Endothelial cell of umbilical vein (primary cell): ENCODE data around the gene FARP1. TPM values are rescaled to one million over a fixed set of nuclear protein-coding genes. Genes with fewer than 3 reads are reported as not detected.

Experiments used
- BruUV-seq: library from RNA; stranded (reverse); fragments of 400-500 nt; replicated peaks from 2 replicates; lab custom pipeline; 2021; lab: Mats Ljungman, UMichigan
- CTCF ChIA-PET: fragments of 300-600, 350-600 bp; sonication (Branson Sonifier 250); formaldehyde crosslinking; loops from one replicate; lab custom pipeline; 2021; ENCODE audit warnings: antibody characterized with exemption, inconsistent platforms; lab: Charles Lee
- POLR2A ChIA-PET: fragments of 300-600, 350-600 bp; sonication (Branson Sonifier 250); formaldehyde crosslinking; loops from one replicate; lab custom pipeline; 2021; ENCODE audit warnings: antibody characterized with exemption, inconsistent platforms; lab: Charles Lee
- DNase-seq: peaks from one replicate; pipeline ENCODE4 v3.0.0-alpha.2; 2011; ENCODE audit warnings: low read depth, low spot score
- FAIRE-seq: peaks from 2 replicates; lab custom pipeline; 2011; peaks lifted over from hg19 to GRCh38; lab: Jason Lieb, UNC
- H2AFZ ChIP-seq: 2 replicates; pipeline ENCODE4 v1.6.0; 2012; ENCODE audit warnings: low read depth, low read length, control low read depth, inconsistent platforms
- H3K27ac ChIP-seq: 2 replicates; pipeline ENCODE4 v1.5.1; 2011; ENCODE audit warnings: low read depth, mild to moderate bottlenecking, control low read depth, low read length, moderate library complexity; ENCODE audit not compliant: insufficient read depth
- H3K27me3 ChIP-seq, 2 experiments: 2 replicates each; pipeline versions ENCODE4 v1.6.0 to v1.6.1; 2011; ENCODE audit warnings: low read length in 2 of 2, mixed read lengths in 1 of 2; ENCODE audit not compliant: control insufficient read depth in 2 of 2, insufficient read depth in 2 of 2
- H3K36me3 ChIP-seq, 2 experiments: 2 replicates in 1 of 2; 3 replicates in 1 of 2; pipeline ENCODE4 v1.5.1; 2011; ENCODE audit warnings: low read length in 2 of 2, mild to moderate bottlenecking in 1 of 2, moderate library complexity in 1 of 2; ENCODE audit not compliant: control insufficient read depth in 2 of 2, insufficient read depth in 2 of 2; ENCODE audit errors: extremely low read depth in 1 of 2
- H3K4me1 ChIP-seq: 3 replicates; pipeline ENCODE4 v1.5.1; 2011; ENCODE audit warnings: mild to moderate bottlenecking, low read length; ENCODE audit not compliant: control insufficient read depth, insufficient read depth; ENCODE audit errors: extremely low read depth
- H3K4me2 ChIP-seq: 2 replicates; pipeline ENCODE4 v1.6.1; 2011; ENCODE audit warnings: low read length, control low read depth, mixed read lengths; ENCODE audit not compliant: insufficient read depth
- H3K4me3 ChIP-seq, 3 experiments: fragments of 200-600 bp in 1 of 3; sonication (generic), shearing (Covaris generic) in 1 of 3; replicated peaks in 1 of 3; 2 replicates each; pipeline ENCODE4 v1.5.1; 2011 to 2016; ENCODE audit warnings: control low read depth in 3 of 3, low read length in 3 of 3, mild to moderate bottlenecking in 2 of 3, inconsistent platforms in 1 of 3, low read depth in 1 of 3, moderate library complexity in 1 of 3; ENCODE audit not compliant: insufficient read depth in 1 of 3
- H3K79me2 ChIP-seq: 2 replicates; pipeline ENCODE4 v1.6.0; 2012; ENCODE audit warnings: low read length, inconsistent platforms; ENCODE audit not compliant: control insufficient read depth, insufficient read depth
- H3K9ac ChIP-seq: replicated peaks from 2 replicates; pipeline ENCODE3; 2011; ENCODE audit warnings: low read length, control low read depth; ENCODE audit not compliant: insufficient read depth; ENCODE audit errors: extremely low read depth
- H3K9me1 ChIP-seq: replicated peaks from 3 replicates; pipeline ENCODE4 v1.6.0; 2011; ENCODE audit warnings: mild to moderate bottlenecking, low read length; ENCODE audit not compliant: control insufficient read depth, insufficient read depth; ENCODE audit errors: extremely low read depth
- H3K9me3 ChIP-seq: replicated peaks from 2 replicates; pipeline ENCODE4 v1.5.1; 2012; ENCODE audit warnings: low read length, inconsistent platforms; ENCODE audit not compliant: control insufficient read depth, insufficient read depth
- H4K20me1 ChIP-seq: replicated peaks from 2 replicates; pipeline ENCODE3; 2011; ENCODE audit warnings: mild to moderate bottlenecking, low read length; ENCODE audit not compliant: control insufficient read depth, insufficient read depth; ENCODE audit errors: extremely low read depth
- CTCF ChIP-seq, 2 donors: IDR thresholded peaks; 1 replicate in 1 of 2; 2 replicates in 1 of 2; pipeline ENCODE4 v1.5.1; 2011; ENCODE audit warnings: low read length in 2 of 2, mild to moderate bottlenecking in 2 of 2, moderate library complexity in 2 of 2, control low read depth in 1 of 2, inconsistent platforms in 1 of 2, low read depth in 1 of 2; ENCODE audit not compliant: insufficient read depth in 1 of 2; ENCODE audit errors: extremely low read depth in 1 of 2
- JUN ChIP-seq: IDR thresholded peaks from 2 replicates; pipeline ENCODE4 v1.6.1; 2011; ENCODE audit warnings: borderline replicate concordance, low read depth; ENCODE audit not compliant: insufficient read length, insufficient read depth
- MAX ChIP-seq: IDR thresholded peaks from 2 replicates; pipeline ENCODE4 v1.6.1; 2011; ENCODE audit not compliant: insufficient read depth, insufficient read length
- POLR2A ChIP-seq: IDR thresholded peaks from 2 replicates; pipeline ENCODE4 v1.6.1; 2012; ENCODE audit warnings: low read depth, mild to moderate bottlenecking, control low read depth, low read length
- dilution Hi-C: fragments of 300-500 bp; cut with MboI; formaldehyde crosslinking; loops from one replicate; pipeline ENCODE4 v1.15.0; 2019; ENCODE audit warnings: low sequenced_read_pairs; ENCODE audit not compliant: extremely low pct_ligation_motif_present
- intact Hi-C: fragments of 100-400 bp; cut with micrococcal nuclease; formaldehyde crosslinking; loops from one replicate; pipeline ENCODE4 v1.10.0; 2022
- polyA plus RNA-seq, 4 experiments: library from polyadenylated mRNA; depleted of rRNA in 3 of 4; stranded (reverse) in 3 of 4; unstranded in 1 of 4; fragments of >200 nt; gene quantifications; 2 replicates each; pipeline versions ENCODE4 v1.2.1 to v1.2.3, GENCODE V29; 2011 to 2012; ENCODE audit warnings: missing spikeins in 1 of 4
- total RNA-seq: library from RNA; stranded (reverse); gene quantifications from 2 replicates; pipeline ENCODE4 v1.2.3, GENCODE V29; 2021

The FARP1 gene
- total and polyA plus RNA-seq, 2 donors (not counting 3 experiments of a cell fraction or from before 2014, with no cell fraction given): 19.0 to 77.7 TPM

GRCh38 chr13:98273824-98274742 lies 131.2 kb downstream of the FARP1 start:
- H3K4me3 ChIP-seq: no peak overlapping the region
- H3K27ac ChIP-seq: no peak overlapping the region
- intact Hi-C loops (no loop called here), dilution Hi-C loops (no loop called here)
- no peaks in the 10 kb centered on the region for H3K4me1 ChIP-seq
- no peaks in the 10 kb centered on the region for H3K9me1 ChIP-seq
- TF ChIP-seq POLR2A (no peak), JUN (no peak), MAX (no peak)
- DNase-seq (no peak), FAIRE-seq (no peak)
- no peaks in the 10 kb centered on the region for H4K20me1 ChIP-seq
- CTCF ChIA-PET: interaction anchor here (0.8 kb wide), 1 partner anchor 12 kb away, joined by 3 read pairs; no protein-coding TSS in a partner anchor
- no peak overlapping the region for H2AFZ ChIP-seq
- no peak overlapping the region for H3K9ac ChIP-seq
- H3K9me3 ChIP-seq: no peaks in the 10 kb centered on the region
- no peak overlapping the region for H3K4me2 ChIP-seq
- no peaks in the 10 kb centered on the region for H3K79me2 ChIP-seq
- POLR2A ChIA-PET: no interaction called here
- H3K36me3 ChIP-seq: no peaks in the 10 kb centered on the region
- no peaks in the 10 kb centered on the region for H3K27me3 ChIP-seq
- no TSS peak for BruUV-seq

GRCh38 chr13:98274921-98275487 lies 132.1 kb downstream of the FARP1 start:
- DNase-seq (no peak), FAIRE-seq (no peak)
- H3K79me2 ChIP-seq: no peaks in the 10 kb centered on the region
- no peaks in the 10 kb centered on the region for H3K27me3 ChIP-seq
- POLR2A ChIA-PET: no interaction called here
- H3K9me3 ChIP-seq: no peaks in the 10 kb centered on the region
- no peak for TF ChIP-seq CTCF (IDR thresholded peaks at IDR 0.05; ENCODE audit: extremely low read depth in 1 of 2, insufficient read depth in 1 of 2, low read depth in 1 of 2, low read length in 2 of 2)
- H3K4me1 ChIP-seq: no peaks in the 10 kb centered on the region
- H3K27ac ChIP-seq: no peak overlapping the region
- dilution Hi-C loops (no loop called here), intact Hi-C loops (no loop called here)
- no peaks in the 10 kb centered on the region for H3K9me1 ChIP-seq
- no peak overlapping the region for H3K4me2 ChIP-seq
- H3K36me3 ChIP-seq: no peaks in the 10 kb centered on the region
- H4K20me1 ChIP-seq: no peaks in the 10 kb centered on the region
- no TSS peak for BruUV-seq
- CTCF ChIA-PET: interaction anchor here (1.8 kb wide), 1 partner anchor 26 kb away, joined by 5 read pairs; no protein-coding TSS in a partner anchor
- no peak overlapping the region for H3K9ac ChIP-seq
- H3K4me3 ChIP-seq: no peak overlapping the region
- H2AFZ ChIP-seq: no peak overlapping the region
